D721Med (cell line): ENCODE measurements around the gene MAP1LC3A.
"Not testable (repeated sequence)": the region's sequence is repeated elsewhere in the genome, so short reads cannot be mapped to it uniquely, and the experiment has no call there.

Source experiments
- DNase-seq: peaks from one replicate; pipeline ENCODE4 v3.0.0; 2011; ENCODE audit warnings: low spot score; ENCODE audit not compliant: insufficient read length
- FAIRE-seq: peaks from 2 replicates; lab custom pipeline; 2011; peaks lifted over from hg19 to GRCh38; lab: Jason Lieb, UNC
- TF ChIP-seq, protein P1 (sequence below): IDR thresholded peaks from 2 replicates; pipeline ENCODE4 v1.5.1; 2012; ENCODE audit warnings: mild to moderate bottlenecking, control low read depth; ENCODE audit not compliant: insufficient read depth; ENCODE audit errors: missing control alignments

The MAP1LC3A gene

DNA sequence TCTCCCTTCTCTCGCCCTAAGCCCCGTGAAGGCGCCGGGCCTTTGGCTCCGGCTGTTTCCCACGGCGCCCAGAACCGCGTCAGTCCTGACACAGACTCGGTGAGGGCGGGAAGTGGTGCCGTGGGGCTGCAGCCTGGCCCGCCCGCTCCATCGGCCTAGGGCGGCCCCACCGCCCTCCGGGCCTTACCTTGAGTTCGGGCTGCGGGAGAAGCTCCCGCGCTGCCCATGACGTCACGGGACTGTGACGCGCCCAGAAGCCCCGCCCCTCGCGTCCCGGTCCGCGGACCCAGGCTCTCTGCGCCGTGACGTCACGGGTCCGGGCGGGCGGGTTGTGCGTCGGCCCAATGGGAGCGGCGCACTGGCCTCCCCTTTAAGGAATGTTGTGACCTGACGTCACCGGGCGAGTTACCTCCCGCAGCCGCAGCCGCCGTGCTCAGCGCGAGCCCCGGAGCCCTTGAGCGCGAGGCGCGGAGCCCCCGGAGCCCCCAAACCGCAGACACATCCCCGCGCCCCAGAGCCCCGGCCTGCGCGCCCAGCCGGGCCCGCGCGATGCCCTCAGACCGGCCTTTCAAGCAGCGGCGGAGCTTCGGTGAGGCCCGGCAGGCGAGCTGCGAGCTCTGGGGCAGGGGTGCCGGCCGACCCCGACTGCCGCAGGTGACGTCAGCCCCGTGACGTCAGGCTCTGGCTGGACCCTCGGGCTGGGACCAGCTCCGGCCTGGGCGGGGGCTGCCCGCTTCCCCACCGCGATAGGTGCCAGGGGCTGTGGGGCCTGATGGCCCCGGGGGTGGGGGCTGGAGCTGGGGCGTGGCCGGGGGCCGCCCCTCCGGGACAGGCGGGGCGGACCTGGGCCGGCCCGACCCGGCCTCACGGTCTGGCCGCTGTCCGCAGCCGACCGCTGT, at the start of gene MAP1LC3A:
Gene MAP1LC3A (plus strand): TSS at position 399 of the 899 bp plus-strand sequence. CDS start 151 bp downstream, at position 550.
- FAIRE-seq = no peak
- TF ChIP-seq, protein P1, sequence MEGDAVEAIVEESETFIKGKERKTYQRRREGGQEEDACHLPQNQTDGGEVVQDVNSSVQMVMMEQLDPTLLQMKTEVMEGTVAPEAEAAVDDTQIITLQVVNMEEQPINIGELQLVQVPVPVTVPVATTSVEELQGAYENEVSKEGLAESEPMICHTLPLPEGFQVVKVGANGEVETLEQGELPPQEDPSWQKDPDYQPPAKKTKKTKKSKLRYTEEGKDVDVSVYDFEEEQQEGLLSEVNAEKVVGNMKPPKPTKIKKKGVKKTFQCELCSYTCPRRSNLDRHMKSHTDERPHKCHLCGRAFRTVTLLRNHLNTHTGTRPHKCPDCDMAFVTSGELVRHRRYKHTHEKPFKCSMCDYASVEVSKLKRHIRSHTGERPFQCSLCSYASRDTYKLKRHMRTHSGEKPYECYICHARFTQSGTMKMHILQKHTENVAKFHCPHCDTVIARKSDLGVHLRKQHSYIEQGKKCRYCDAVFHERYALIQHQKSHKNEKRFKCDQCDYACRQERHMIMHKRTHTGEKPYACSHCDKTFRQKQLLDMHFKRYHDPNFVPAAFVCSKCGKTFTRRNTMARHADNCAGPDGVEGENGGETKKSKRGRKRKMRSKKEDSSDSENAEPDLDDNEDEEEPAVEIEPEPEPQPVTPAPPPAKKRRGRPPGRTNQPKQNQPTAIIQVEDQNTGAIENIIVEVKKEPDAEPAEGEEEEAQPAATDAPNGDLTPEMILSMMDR = no peak
- peak; percentile 79 for DNase-seq

DNA sequence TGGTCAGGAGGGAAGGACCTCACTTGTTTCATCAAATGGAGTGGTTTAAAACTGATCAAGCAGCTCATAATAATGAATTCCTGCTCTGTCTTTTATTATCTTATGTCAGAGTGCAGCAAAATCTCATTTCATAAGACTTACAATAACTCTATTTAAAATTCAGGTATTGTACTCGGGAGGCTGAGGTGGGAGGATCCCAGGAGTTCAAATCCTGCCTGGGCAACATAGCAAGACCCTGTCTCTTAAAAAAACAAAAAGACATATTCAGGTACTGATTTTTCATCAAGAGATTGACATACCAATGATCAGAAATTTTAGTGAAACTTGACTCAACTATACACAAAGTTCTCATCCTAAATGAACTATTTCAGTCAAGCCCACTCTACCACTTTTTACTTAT, 47.9 kb upstream of the MAP1LC3A start:
- DNase-seq = no peak
- no peak for FAIRE-seq
- TF ChIP-seq, protein P1 = no peak

DNA sequence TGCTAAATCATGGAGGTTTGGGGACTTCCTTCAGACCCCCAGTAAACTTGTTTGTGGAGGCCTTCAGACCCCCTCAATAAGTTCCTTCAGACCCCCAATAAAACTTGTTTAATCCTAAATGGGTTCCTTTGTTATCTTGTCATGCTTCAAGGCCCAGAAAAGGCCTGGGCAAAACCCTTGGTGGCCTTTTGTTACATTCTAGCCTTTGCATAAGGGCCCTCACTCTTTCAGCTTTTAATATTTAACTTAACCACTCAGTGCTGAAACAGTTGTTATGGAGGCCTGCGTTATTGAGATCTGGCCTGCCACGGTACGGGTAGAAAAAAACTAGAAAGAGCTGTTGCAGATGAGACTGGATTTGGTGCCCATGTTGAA, 46.6 kb upstream of the MAP1LC3A start:
- no peak for DNase-seq
- no peak for FAIRE-seq
- TF ChIP-seq, protein P1 = no peak

DNA sequence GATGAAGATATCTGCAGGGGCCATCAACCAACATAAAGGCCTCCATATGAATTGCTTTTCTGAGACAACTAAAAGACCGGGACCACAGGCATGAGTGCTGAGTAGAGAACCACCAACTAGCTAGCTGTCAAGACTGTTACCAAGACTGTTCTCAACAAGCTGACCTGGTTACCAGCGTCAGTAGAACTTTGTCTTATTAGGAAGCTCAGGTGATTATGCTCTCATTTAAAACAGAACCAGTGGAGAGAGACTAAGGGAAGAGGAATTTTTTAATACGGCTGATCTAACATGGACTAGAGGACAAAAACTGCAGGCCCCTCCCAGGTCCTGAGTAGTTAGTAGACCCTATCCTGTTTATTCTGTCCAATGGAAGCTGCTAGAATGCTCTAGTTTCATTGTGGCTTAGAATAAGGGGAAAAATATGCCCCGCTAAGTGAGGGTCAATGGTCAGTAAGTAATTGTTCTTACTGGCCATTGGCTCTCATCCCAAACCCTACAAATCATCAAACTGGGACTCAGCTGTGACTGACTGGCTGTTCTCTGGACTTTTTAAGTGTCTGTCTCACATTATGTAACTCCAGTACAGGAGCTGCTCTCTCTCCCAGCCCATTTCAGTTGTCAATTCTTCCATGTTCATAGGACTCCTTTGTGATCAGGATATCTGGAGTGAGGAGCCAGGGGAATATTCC, 46.1 kb upstream of the MAP1LC3A start:
- DNase-seq = no peak
- no peak for FAIRE-seq
- TF ChIP-seq, protein P1 = no peak

DNA sequence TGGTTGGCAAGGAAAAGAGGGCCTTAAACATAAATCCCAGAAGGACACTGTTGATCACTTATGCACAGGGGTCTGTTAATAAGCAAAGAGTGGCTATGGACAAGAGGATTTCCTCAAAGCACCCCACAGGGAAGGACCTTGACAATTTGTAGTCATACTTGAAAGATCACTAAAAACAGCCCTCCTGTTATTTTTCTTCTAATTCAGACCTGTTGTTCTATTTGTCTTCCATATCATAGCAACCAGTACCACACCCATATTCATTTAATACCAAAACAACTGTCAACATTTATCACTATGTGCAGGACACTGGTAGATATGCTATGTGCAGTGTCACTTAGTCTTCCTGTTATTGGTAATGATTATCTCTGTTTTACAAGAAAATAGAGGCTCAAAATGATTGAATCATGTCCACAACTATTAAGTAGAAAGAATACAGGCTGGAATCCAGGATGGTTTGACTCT, 45.5 kb upstream of the MAP1LC3A start:
- TF ChIP-seq, protein P1 = no peak
- DNase-seq (no peak), FAIRE-seq (no peak)

DNA sequence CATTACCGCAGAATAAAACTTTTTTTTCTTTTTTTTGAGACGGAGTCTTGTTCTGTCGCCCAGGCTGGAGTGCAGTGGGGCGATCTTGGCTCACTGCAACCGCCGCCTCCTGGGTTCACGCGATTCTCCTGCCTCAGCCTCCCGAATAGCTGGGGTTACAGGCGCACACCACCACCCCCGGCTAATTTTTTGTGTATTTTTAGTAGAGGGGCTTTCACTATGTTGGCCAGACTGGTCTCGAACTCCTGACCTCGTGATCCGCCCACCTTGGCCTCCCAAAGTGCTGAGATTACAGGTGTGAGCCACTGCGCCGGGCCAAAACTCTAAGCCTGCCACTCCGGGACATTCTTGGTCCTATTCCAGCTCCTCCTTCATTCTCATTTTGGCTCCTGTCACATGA, 44.5 kb upstream of the MAP1LC3A start:
- DNase-seq, FAIRE-seq: not testable (repeated sequence)

DNA sequence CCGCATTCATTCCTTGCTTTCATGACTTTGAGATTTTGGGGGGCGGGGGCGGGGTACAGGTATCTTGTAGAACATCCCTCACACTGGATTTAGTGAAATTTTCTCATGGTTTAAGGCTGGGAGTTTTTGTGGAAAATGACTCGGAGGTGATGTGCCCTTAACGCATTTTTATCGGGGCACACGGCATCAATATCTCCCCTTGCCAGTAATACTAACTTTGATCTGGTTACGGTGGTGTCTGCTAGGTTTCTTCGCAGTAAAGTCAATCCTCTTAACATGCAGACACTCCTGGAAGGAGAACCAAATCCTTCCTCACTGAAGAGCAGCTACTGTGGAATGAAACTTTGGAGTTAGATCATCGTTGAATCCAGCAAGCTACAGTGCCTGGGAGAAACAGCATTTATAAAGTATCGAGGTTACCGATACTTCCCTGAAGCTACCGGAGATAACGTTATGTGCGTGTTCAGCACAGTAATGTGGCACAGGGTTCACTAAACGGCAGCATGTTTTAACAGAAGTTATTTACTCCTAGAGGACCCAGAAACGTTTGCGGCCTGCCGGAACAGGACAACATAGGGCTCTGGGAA, 43.5 kb upstream of the MAP1LC3A start:
- FAIRE-seq (no peak), DNase-seq (no peak)
- TF ChIP-seq, protein P1 = no peak
